Lower lobe of right lung (tissue), 2 donors: Measurements from ENCODE around the gene ARHGEF3. TPM values are rescaled to one million over a fixed set of nuclear protein-coding genes. Genes with fewer than 3 reads are reported as not detected.

Experiments used
- ATAC-seq, 2 donors: fragments of 200-7000 bp; cut with Tn5 transposase; one replicate each; pipeline ENCODE4 v1.9.1; 2020 to 2022; ENCODE audit warnings: mild to moderate bottlenecking in 2 of 2, moderate library complexity in 2 of 2
- DNase-seq: peaks from one replicate; pipeline ENCODE4 v3.0.0-alpha.2; 2020
- H3K27ac ChIP-seq: fragments of 200-600 bp; one replicate; pipeline ENCODE4 v1.8.0; 2022
- H3K27me3 ChIP-seq: fragments of 200-600 bp; one replicate; pipeline ENCODE4 v1.8.0; 2022; ENCODE audit warnings: low read depth
- H3K36me3 ChIP-seq: fragments of 200-600 bp; one replicate; pipeline ENCODE4 v1.8.0; 2022; ENCODE audit warnings: mild to moderate bottlenecking
- H3K4me1 ChIP-seq: fragments of 200-600 bp; one replicate; pipeline ENCODE4 v1.8.0; 2022
- H3K4me3 ChIP-seq: fragments of 200-600 bp; one replicate; pipeline ENCODE4 v1.8.0; 2022; ENCODE audit warnings: mild to moderate bottlenecking
- H3K9me3 ChIP-seq: fragments of 200-600 bp; one replicate; pipeline ENCODE4 v1.8.0; 2022
- intact Hi-C: fragments of 100-400 bp; cut with DNase I; formaldehyde crosslinking; loops from one replicate; pipeline ENCODE4 v1.11.0; 2022
- total RNA-seq: library from RNA; stranded (reverse); fragmentation: NEBNext Ultra II Directional; extraction: Animal tissue kit (Norgen Biotek cat#: 25700); gene quantifications from one replicate; pipeline ENCODE4 v1.2.1, GENCODE V29; 2021
- TF ChIP-seq, protein P1 (sequence below): fragments of 200-600 bp; IDR thresholded peaks from one replicate; pipeline ENCODE4 v1.8.0; 2022; ENCODE audit warnings: antibody characterized with exemption, mild to moderate bottlenecking
- donor health status: DM: no; HTN: yes; CAD: no; lungs with severe emphysema.

Gene ARHGEF3
- total RNA-seq, 1 donor from 2014 or later = 48.0 TPM

DNA sequence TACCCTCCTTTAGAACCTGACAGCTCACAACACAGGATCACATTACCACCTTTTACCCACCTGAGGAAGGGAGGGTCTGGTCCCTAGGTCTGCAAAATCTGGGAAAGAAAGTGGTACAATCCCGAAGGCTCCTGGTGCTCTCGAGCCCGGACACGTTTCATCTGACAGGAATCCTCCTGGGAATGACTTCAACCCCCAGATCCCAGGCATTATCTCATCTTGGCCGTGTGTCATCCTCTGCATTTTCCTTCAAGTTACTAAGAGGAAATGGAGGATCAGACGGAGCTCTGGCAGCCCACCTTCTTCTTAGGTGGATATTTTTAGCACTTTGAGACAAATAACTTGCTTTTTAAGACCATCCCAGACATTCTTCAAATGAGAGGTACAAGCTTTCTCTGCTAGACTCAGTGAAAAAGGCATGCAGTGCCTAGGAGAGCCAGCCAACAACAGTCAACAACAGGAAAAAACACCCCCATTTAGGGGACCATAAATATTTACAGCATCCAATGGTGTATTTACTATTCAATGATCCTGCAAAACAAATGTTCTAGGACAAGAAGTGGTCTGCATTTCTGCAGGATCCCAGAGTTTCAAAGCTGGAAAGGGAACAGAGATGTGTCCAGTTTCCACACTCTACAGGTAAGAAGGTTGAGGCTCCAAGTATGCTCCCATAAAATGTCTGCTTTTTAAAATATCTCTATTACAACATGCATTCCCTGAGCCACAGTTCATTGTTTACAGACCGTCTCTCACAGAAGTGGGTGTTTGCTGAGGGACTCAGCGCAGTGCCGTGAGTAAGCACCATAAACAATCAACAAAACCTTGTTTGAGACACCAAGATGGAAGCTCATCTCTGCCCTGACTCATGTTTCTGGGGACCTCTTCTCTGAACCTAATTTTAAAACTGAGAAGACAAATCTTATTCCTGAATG is 38.3 kb upstream of the ARHGEF3 start:
- DNase-seq (no peak), ATAC-seq (no peak)
- H3K27ac ChIP-seq = no peak overlapping the region
- intact Hi-C loops = no loop called here
- no peaks in the 10 kb centered on the region for H3K36me3 ChIP-seq
- TF ChIP-seq, protein P1, sequence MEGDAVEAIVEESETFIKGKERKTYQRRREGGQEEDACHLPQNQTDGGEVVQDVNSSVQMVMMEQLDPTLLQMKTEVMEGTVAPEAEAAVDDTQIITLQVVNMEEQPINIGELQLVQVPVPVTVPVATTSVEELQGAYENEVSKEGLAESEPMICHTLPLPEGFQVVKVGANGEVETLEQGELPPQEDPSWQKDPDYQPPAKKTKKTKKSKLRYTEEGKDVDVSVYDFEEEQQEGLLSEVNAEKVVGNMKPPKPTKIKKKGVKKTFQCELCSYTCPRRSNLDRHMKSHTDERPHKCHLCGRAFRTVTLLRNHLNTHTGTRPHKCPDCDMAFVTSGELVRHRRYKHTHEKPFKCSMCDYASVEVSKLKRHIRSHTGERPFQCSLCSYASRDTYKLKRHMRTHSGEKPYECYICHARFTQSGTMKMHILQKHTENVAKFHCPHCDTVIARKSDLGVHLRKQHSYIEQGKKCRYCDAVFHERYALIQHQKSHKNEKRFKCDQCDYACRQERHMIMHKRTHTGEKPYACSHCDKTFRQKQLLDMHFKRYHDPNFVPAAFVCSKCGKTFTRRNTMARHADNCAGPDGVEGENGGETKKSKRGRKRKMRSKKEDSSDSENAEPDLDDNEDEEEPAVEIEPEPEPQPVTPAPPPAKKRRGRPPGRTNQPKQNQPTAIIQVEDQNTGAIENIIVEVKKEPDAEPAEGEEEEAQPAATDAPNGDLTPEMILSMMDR = no peak
- H3K9me3 ChIP-seq = no peaks in the 10 kb centered on the region
- H3K27me3 ChIP-seq = no peaks in the 10 kb centered on the region
- H3K4me3 ChIP-seq = no peak overlapping the region
- H3K4me1 ChIP-seq = no peaks in the 10 kb centered on the region

DNA sequence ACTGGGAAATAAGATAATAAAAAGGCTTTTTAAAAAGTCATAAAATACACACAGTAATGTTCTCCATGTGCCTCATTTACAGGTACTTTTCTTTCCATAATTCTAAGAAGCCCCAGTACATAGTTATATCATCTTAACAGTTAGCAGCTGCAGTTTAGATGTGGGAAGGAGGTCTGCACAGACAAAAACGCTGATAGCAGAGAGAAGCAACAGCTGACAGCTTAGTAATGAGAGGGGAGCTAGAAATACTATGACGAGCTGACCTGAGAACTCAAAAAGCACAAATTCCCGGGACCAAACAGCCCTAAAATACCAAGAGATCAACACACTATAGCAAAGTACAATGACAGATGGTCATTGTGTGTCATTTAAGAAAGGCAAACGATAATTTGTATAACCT is 36.7 kb upstream of the ARHGEF3 start:
- no peaks in the 10 kb centered on the region for H3K27me3 ChIP-seq
- no peaks in the 10 kb centered on the region for H3K36me3 ChIP-seq
- intact Hi-C loops = no loop called here
- no peaks in the 10 kb centered on the region for H3K4me1 ChIP-seq
- H3K4me3 ChIP-seq = no peak overlapping the region
- H3K27ac ChIP-seq = no peak overlapping the region
- TF ChIP-seq, protein P1 = no peak
- DNase-seq (no peak), ATAC-seq (no peak)
- no peaks in the 10 kb centered on the region for H3K9me3 ChIP-seq

DNA sequence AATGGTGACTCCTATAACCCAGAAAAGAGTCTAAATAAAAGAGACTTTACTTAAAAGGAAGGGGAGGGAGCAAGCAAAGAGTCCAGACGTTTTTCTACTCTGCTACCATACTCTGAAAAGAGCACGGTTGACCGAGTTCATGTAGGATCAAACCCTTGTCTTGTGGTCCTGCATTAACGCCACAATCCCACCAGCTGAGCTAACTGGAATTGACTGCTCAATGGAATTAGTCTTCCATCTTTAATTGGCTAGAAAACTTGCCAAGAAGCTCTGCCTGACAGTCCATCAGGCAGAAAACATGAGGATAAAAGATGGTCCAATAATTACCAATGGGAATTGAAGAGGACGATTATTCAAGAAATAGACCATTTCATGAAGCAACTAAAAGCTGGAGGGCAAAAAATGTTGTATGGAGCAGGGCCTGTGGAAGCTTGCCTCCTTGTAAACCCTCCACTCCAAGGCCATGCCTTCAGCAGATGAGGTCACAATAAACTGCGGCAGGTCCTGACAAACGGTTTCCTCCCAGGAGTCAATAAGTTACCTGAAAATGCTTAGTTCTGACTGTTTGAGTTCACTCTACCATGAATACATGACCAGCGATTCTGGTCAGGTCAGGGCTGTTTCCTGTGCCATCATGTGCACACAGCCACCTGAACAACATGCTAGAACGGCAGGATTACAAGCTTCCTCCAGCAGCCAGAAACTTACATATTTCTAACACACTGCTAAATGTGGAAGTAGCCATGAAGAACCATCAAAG is 35.6 kb upstream of the ARHGEF3 start:
- TF ChIP-seq, protein P1 = no peak
- Histone ChIP-seq H3K4me1 (no peaks in the 10 kb centered on the region), H3K36me3 (no peaks in the 10 kb centered on the region), H3K9me3 (no peaks in the 10 kb centered on the region), H3K27ac (no peak overlapping the region), H3K27me3 (no peaks in the 10 kb centered on the region), H3K4me3 (no peak overlapping the region)
- intact Hi-C loops = no loop called here
- DNase-seq = no peak
- ATAC-seq = no peak

DNA sequence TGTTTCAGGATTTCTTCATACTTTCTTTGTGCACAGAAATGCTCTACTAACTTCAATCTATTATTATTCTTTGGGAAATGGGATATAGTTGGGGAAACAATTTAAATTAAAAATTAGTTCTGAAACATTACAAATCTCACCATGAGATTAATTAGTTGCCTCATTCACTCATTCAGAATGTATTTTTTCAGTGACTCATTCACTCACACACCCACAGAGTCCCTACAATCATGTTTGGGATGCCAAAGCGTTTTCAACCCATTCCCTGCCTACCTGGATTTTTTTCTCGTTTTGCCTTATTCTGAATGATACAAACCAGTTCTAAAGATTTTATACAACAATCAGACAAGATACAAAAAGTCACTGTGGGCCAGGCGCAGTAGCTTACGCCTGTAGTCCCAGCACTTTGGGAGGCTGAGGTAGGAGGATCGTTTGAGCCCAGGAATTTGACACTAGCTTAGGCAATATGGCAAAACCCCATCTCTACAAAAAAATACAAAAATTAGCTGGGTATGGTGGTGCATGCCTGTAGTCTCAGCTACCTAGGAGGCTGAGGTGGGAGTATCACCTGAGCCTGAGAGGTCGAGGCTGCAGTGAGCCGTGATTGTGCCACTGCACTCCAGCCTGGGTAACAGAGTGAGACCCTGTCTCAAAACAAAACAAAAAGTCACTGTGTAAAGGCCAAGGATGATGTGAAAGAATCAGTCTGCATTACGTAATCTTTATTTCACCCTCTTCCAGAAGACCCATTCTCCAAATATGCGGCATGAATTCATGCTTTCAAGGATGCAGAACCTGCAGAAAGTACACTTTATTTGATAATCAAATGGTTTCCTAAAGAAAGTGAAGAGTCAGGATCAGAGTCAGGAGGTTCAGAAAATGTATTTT is 34.8 kb upstream of the ARHGEF3 start:
- no peaks in the 10 kb centered on the region for H3K9me3 ChIP-seq
- TF ChIP-seq, protein P1 = no peak
- H3K27me3 ChIP-seq = no peaks in the 10 kb centered on the region
- H3K36me3 ChIP-seq = no peaks in the 10 kb centered on the region
- ATAC-seq = no peak
- no peaks in the 10 kb centered on the region for H3K4me1 ChIP-seq
- no peak overlapping the region for H3K27ac ChIP-seq
- DNase-seq = no peak
- intact Hi-C loops = no loop called here
- no peak overlapping the region for H3K4me3 ChIP-seq

DNA sequence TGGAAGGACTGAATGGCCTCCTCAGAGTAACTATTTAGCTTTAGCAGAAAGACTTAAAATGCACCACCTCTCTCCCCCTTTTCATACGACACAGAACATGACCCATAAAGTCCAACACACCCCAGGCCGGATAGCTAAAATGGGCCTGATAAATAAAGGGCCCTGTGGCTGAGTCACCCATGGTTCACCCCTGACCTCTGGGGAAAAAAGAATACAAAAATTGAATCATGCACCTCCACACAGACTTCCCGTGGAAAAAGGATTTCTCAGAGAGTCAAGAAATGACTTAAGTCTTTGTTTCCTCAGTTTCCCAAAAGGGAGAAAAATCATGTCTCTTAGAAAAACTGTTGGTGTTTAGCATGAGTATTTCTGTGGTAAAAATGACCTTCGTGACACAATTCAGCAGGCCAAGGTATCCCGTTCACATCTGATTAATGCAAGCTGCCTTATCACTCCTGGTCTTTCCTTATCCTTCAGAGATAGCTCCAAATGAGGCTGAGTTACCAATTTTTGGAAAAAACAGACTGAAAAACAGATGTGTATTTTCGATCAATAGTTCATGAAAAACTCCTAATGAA is 34.0 kb upstream of the ARHGEF3 start:
- DNase-seq = no peak
- TF ChIP-seq, protein P1 = no peak
- no peaks in the 10 kb centered on the region for H3K9me3 ChIP-seq
- H3K36me3 ChIP-seq = no peaks in the 10 kb centered on the region
- intact Hi-C loops = no loop called here
- no peak for ATAC-seq
- no peak overlapping the region for H3K4me3 ChIP-seq
- H3K4me1 ChIP-seq = no peaks in the 10 kb centered on the region
- H3K27me3 ChIP-seq = no peaks in the 10 kb centered on the region
- H3K27ac ChIP-seq = no peak overlapping the region
